ENCODE measurements around the gene PTH1R. TPM values are rescaled to one million over a fixed set of nuclear protein-coding genes. Genes with fewer than 3 reads are reported as not detected.

Gene PTH1R
- total RNA-seq, 1 experiment from 2014 or later: 1.0 TPM

DNA sequence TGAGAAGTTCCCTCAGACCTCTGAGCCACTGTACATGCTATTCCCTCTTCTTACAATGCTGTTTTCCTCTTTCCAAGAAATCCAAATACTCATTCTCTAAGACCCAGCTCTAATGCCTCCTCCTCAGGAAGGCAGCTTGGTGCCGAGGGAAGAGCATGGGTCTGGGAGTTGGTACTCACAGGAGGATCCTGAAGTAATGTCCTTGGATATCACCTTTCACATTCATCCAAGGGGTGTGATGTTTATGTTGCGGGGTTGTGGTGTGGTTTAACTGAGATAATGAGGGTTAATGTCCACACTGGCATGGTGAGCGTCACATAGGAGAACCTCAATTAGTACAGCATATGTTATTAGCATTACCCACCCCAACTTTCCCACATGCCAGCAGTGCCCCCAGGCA lies 46.2 kb upstream of the PTH1R start:
- TF ChIP-seq, protein P1, sequence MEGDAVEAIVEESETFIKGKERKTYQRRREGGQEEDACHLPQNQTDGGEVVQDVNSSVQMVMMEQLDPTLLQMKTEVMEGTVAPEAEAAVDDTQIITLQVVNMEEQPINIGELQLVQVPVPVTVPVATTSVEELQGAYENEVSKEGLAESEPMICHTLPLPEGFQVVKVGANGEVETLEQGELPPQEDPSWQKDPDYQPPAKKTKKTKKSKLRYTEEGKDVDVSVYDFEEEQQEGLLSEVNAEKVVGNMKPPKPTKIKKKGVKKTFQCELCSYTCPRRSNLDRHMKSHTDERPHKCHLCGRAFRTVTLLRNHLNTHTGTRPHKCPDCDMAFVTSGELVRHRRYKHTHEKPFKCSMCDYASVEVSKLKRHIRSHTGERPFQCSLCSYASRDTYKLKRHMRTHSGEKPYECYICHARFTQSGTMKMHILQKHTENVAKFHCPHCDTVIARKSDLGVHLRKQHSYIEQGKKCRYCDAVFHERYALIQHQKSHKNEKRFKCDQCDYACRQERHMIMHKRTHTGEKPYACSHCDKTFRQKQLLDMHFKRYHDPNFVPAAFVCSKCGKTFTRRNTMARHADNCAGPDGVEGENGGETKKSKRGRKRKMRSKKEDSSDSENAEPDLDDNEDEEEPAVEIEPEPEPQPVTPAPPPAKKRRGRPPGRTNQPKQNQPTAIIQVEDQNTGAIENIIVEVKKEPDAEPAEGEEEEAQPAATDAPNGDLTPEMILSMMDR (conservative IDR thresholded peaks at IDR 0.05): no peak

More for the DNA sequence above, 46.2 kb upstream of the PTH1R start:
- H3K56ac ChIP-seq (ENCODE audit: insufficient read length, low read depth, low read length): no peak overlapping the region
- no peak overlapping the region for H3T11ph ChIP-seq (ENCODE audit: low read length)
- no peaks in the 10 kb centered on the region for H3K27me3 ChIP-seq (ENCODE audit: insufficient read depth, low read length)
- H2BK20ac ChIP-seq (ENCODE audit: low read depth, low read length, poor library complexity, severe bottlenecking): no peak overlapping the region
- WGBS (ENCODE audit: extremely low coverage, insufficient read length, low lambda C conversion rate): no CpG with 5 or more reads among the region's 3 CpGs
- no peak overlapping the region for H3K14ac ChIP-seq (ENCODE audit: insufficient read depth, low read length)
- no peaks in the 10 kb centered on the region for H3K9me3 ChIP-seq (ENCODE audit: control insufficient read depth, low read depth, low read length)
- H3K27ac ChIP-seq (ENCODE audit: insufficient read length, low read depth, low read length): no peak overlapping the region
- H3K4me1 ChIP-seq (ENCODE audit: insufficient read depth, low read length): no peaks in the 10 kb centered on the region
- no peaks in the 10 kb centered on the region for H4K20me1 ChIP-seq (ENCODE audit: control insufficient read depth, insufficient read depth, insufficient read length)
- no peak overlapping the region for H3K9ac ChIP-seq (ENCODE audit: extremely low read depth, insufficient read length, low read length)
- no peak overlapping the region for H2BK120ac ChIP-seq (ENCODE audit: low read depth, low read length, poor library complexity, severe bottlenecking)
- H2AFZ ChIP-seq (ENCODE audit: low read length): no peak overlapping the region
- H3K79me1 ChIP-seq (ENCODE audit: insufficient read depth, low read depth, low read length, poor library complexity, severe bottlenecking): no peaks in the 10 kb centered on the region
- Mint-ChIP-seq H3K27ac (no peak overlapping the region), H3K27me3 (ENCODE audit: low read depth) (peaks cover 8% of the 10 kb centered on the region), H3K36me3 (ENCODE audit: insufficient read depth in 1 of 3, low read depth in 3 of 3) (no peaks in the 10 kb centered on the region; a peak in 1 of 7 replicates), H3K4me3 (no peak overlapping the region), H3K4me1 (peaks cover 7 to 14% of the 10 kb centered on the region in 2 experiments), H3K9me3 (no peaks in the 10 kb centered on the region; a peak in 1 of 5 replicates)
- H3K23ac ChIP-seq (ENCODE audit: insufficient read length, low read depth, low read length): no peak overlapping the region
- DNase-seq: no peak
- H3K4me2 ChIP-seq (ENCODE audit: insufficient read depth, insufficient read length, low read length): no peak overlapping the region
- no peak overlapping the region for H2BK5ac ChIP-seq (ENCODE audit: insufficient read length, low read length)
- H3K18ac ChIP-seq (ENCODE audit: insufficient read length, low read depth, low read length): no peak overlapping the region
- no peak overlapping the region for H3K4ac ChIP-seq (ENCODE audit: low read depth, low read length)
- no peak overlapping the region for H4K5ac ChIP-seq (ENCODE audit: insufficient read length, low read depth, low read length)
- H4K91ac ChIP-seq (ENCODE audit: insufficient read length, low read depth, low read length): no peak overlapping the region
- no peak overlapping the region for H2BK15ac ChIP-seq (ENCODE audit: low read depth, low read length)
- H2BK12ac ChIP-seq (ENCODE audit: insufficient read length, low read depth, low read length): no peak overlapping the region
- no peak overlapping the region for H4K8ac ChIP-seq (replicated peaks; ENCODE audit: insufficient read length, low read depth, low read length)
- H3K23me2 ChIP-seq (ENCODE audit: insufficient read length, low read depth, low read length, poor library complexity, severe bottlenecking): no peaks in the 10 kb centered on the region
- H3K79me2 ChIP-seq (ENCODE audit: insufficient read depth, low read length): no peaks in the 10 kb centered on the region
- no peak overlapping the region for H2AK5ac ChIP-seq (ENCODE audit: insufficient read length, low read length)

All from H9 (cell line).